ENCODE results near the gene POLR1H. TPM values are rescaled to one million over a fixed set of nuclear protein-coding genes. Genes with fewer than 3 reads are reported as not detected.
A peak's percentile ranks its signal among the peaks of the same experiment; 100 is the strongest.

Gene POLR1H
- total RNA-seq, 1 donor from 2014 or later = 22.4 TPM

DNA sequence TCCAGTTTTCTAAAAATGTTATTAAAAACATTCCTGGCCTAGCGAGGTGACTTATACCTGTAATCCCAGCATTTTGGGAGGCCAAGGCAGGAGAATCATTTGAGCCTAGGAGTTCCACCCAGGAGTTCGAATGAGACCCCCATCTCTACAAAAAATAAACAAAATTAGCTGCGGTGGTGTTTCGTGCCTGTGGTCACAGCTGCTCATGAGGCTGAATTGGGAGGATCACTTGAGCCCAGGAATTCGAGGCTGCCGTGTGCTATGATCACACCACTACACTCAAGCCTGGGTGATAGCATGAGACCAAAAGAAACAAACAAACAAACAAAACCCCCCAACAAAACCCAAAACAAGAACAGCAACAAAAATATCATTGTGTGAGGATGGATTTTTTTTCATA, 19.8 kb upstream of the POLR1H start:
- intact Hi-C loops (cut with DNase I) = no loop called here
- ATAC-seq (no peak), DNase-seq (no peak)
- Histone ChIP-seq H3K9me3 (no peaks in the 10 kb centered on the region), H3K4me1 (no peaks in the 10 kb centered on the region), H3K27me3 (ENCODE audit: low read depth) (no peaks in the 10 kb centered on the region), H3K4me3 (no peak overlapping the region), H3K27ac (no peak overlapping the region), H3K36me3 (no peaks in the 10 kb centered on the region)
- TF ChIP-seq, protein P1, sequence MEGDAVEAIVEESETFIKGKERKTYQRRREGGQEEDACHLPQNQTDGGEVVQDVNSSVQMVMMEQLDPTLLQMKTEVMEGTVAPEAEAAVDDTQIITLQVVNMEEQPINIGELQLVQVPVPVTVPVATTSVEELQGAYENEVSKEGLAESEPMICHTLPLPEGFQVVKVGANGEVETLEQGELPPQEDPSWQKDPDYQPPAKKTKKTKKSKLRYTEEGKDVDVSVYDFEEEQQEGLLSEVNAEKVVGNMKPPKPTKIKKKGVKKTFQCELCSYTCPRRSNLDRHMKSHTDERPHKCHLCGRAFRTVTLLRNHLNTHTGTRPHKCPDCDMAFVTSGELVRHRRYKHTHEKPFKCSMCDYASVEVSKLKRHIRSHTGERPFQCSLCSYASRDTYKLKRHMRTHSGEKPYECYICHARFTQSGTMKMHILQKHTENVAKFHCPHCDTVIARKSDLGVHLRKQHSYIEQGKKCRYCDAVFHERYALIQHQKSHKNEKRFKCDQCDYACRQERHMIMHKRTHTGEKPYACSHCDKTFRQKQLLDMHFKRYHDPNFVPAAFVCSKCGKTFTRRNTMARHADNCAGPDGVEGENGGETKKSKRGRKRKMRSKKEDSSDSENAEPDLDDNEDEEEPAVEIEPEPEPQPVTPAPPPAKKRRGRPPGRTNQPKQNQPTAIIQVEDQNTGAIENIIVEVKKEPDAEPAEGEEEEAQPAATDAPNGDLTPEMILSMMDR (IDR thresholded peaks at IDR 0.05) = no peak

DNA sequence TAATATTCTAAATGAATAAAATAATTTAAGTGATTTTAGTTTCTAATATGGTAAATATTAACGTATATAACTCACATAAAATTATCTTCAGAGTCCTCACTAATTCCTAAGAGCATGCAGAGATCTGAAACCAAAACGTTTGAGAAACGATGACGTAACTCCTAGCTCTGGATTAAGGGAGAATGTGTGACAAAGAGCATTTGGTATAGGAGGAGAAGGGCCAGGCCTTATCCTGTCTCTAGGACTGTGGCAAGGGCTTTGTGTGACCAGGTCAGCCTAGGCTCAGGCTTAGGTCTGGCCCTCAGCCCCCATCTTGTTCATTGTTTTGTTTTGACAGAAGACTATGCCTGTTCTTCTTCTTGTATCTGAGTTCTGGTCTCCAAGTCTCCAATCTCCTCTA, 19.2 kb upstream of the POLR1H start:
- ATAC-seq (peak; percentile 47 to 70), DNase-seq (no peak)
- intact Hi-C loops (cut with DNase I) = no loop called here
- Histone ChIP-seq H3K27me3 (ENCODE audit: low read depth) (no peaks in the 10 kb centered on the region), H3K36me3 (no peaks in the 10 kb centered on the region), H3K4me1 (no peaks in the 10 kb centered on the region), H3K9me3 (no peaks in the 10 kb centered on the region), H3K4me3 (no peak overlapping the region), H3K27ac (no peak overlapping the region)
- TF ChIP-seq, protein P1 (IDR thresholded peaks at IDR 0.05) = no peak

DNA sequence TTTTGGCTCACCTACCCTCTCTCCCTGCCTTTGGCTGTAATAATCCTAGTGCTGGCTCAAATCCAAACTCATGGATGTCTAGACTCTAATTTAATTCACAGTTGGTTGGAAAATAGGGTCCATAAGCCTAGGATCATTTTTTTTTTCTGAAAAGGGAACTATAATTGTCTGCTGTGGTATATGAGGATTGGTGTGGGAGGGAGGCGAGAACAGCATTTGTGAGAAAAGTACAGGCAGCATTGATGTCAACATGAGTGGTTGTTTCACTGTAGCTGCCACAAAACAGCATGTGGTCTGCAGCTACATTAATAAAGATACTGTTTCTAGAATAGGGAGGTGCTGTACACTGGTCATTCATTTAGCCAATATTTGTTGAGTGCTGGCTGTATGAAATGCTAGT, 18.6 kb upstream of the POLR1H start:
- Histone ChIP-seq H3K27ac (no peak overlapping the region), H3K9me3 (no peaks in the 10 kb centered on the region), H3K4me1 (no peaks in the 10 kb centered on the region), H3K36me3 (no peaks in the 10 kb centered on the region), H3K27me3 (ENCODE audit: low read depth) (no peaks in the 10 kb centered on the region), H3K4me3 (no peak overlapping the region)
- TF ChIP-seq, protein P1 (IDR thresholded peaks at IDR 0.05) = no peak
- intact Hi-C loops (cut with DNase I) = no loop called here
- ATAC-seq (peak; percentile 53 to 64), DNase-seq (no peak)

DNA sequence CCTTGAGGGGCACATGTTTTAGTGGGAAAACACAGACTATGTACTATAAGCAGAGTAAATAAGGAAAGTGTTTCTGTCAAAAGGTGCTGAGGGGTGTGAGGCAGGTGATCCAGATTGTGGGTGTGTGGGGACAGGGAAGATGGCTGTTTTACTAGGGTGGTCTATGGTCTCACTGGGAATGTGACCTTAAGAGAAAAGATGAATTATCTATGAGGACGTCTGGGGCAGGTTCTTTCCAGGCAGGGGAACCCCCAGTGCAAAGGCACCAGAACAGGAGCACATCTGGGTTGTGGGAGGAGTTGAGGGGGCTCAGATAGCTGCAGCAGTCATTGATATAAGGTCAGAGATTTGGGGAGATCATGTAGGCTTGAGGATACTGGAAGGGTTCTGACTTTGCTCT, 18.2 kb upstream of the POLR1H start:
- intact Hi-C loops (cut with DNase I) = no loop called here
- H3K36me3 ChIP-seq = no peaks in the 10 kb centered on the region
- H3K4me1 ChIP-seq = no peaks in the 10 kb centered on the region
- DNase-seq (no peak), ATAC-seq (no peak)
- no peak overlapping the region for H3K4me3 ChIP-seq
- TF ChIP-seq, protein P1 (IDR thresholded peaks at IDR 0.05) = no peak
- no peaks in the 10 kb centered on the region for H3K9me3 ChIP-seq
- H3K27ac ChIP-seq = no peak overlapping the region
- H3K27me3 ChIP-seq (ENCODE audit: low read depth) = no peaks in the 10 kb centered on the region

DNA sequence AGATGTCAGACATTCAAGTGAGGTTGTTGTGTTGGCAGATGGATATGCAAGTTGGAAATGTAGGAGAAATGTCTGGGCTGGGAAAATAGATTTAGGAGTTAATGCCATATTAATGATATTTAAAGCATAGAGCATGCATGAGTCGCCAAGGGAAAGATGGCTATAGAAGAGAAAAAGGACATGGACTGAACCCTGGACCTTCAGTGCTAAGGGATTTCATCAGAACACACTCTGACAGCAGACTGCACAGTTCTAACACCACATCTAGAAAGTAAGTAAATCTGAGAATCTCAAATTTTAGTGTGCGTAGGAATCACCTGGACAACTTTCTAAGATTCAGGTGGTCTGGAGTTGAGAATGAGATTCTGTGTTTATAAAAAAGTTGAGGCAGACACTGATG, 17.3 kb upstream of the POLR1H start:
- intact Hi-C loops (cut with DNase I) = no loop called here
- Histone ChIP-seq H3K27ac (no peak overlapping the region), H3K36me3 (no peaks in the 10 kb centered on the region), H3K27me3 (ENCODE audit: low read depth) (no peaks in the 10 kb centered on the region), H3K4me3 (no peak overlapping the region), H3K4me1 (no peaks in the 10 kb centered on the region), H3K9me3 (no peaks in the 10 kb centered on the region)
- ATAC-seq = no peak
- TF ChIP-seq, protein P1 (IDR thresholded peaks at IDR 0.05) = no peak
- DNase-seq = no peak

DNA sequence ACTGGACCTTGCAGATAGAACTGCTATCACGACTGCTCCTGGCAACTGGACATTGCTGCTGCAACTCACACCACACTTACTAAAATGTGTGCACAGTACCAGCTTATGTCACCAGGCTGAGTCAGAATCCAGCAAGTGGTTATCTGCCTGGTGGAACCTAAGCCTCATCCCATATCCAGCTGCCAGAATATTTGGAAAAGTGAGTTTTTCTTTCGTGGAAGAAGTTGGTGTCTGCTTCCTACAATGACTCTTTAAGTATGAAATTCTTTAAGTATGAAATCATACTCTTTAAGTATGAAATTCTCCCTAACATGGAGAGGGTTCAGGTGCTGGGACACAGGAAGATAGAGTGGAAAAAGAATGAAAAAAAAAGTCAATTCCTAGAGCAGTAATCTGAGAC, 16.4 kb upstream of the POLR1H start:
- TF ChIP-seq, protein P1 (IDR thresholded peaks at IDR 0.05) = no peak
- no peak overlapping the region for H3K4me3 ChIP-seq
- no peaks in the 10 kb centered on the region for H3K36me3 ChIP-seq
- ATAC-seq (peak in 1 of 2 donors; percentile 24), DNase-seq (no peak)
- H3K27ac ChIP-seq = no peak overlapping the region
- H3K4me1 ChIP-seq = no peaks in the 10 kb centered on the region
- no peaks in the 10 kb centered on the region for H3K9me3 ChIP-seq
- H3K27me3 ChIP-seq (ENCODE audit: low read depth) = no peaks in the 10 kb centered on the region
- intact Hi-C loops (cut with DNase I) = no loop called here
